K562 (cell line): ENCODE data around the gene ZNF529. TPM values are rescaled to one million over a fixed set of nuclear protein-coding genes. Genes with fewer than 3 reads are reported as not detected.

ENCODE experiments used
- GMEB1 ChIP-seq: fragments of 250-450 bp; sonication (Bioruptor Pico); IDR thresholded peaks from 2 replicates; pipeline ENCODE4 v1.4.0; 2020; ENCODE audit warnings: mild to moderate bottlenecking
- MEF2D ChIP-seq: conservative IDR thresholded peaks from 2 replicates; pipeline ENCODE4 v1.6.1; 2016; ENCODE audit warnings: low read depth, missing genetic modification characterization, missing compliant biosample characterization
- MGA ChIP-seq: fragments of 450-650 bp; IDR thresholded peaks from 2 replicates; pipeline ENCODE4 v1.6.1; 2016; ENCODE audit warnings: mild to moderate bottlenecking, moderate library complexity
- NFIC ChIP-seq: fragments of 450-650 bp; IDR thresholded peaks from 2 replicates; pipeline ENCODE4 v1.6.1; 2017; ENCODE audit warnings: mild to moderate bottlenecking, inconsistent platforms
- NR2C1 ChIP-seq, 2 experiments: fragments of 450-650 bp; IDR thresholded peaks; 2 replicates each; pipeline ENCODE4 v1.6.1; 2017; ENCODE audit warnings: mild to moderate bottlenecking in 2 of 2, antibody characterized with exemption in 1 of 2, inconsistent platforms in 1 of 2, missing compliant biosample characterization in 1 of 2, missing genetic modification characterization in 1 of 2
- NRF1 ChIP-seq, 2 experiments: fragments of 450-650 bp; IDR thresholded peaks in 1 of 2; conservative IDR thresholded peaks in 1 of 2; 2 replicates each; pipeline ENCODE4 v1.6.1; 2014; ENCODE audit warnings: mild to moderate bottlenecking in 2 of 2
- SUPT5H ChIP-seq: fragments of 450-650 bp; IDR thresholded peaks from 2 replicates; pipeline ENCODE4 v1.6.1; 2016
- VEZF1 ChIP-seq: fragments of 200-800 bp; sonication (Bioruptor generic); IDR thresholded peaks from 2 replicates; pipeline ENCODE4 v1.6.1; 2017; ENCODE audit warnings: missing genetic modification characterization, missing compliant biosample characterization
- ZBTB43 ChIP-seq: sonication (generic); formaldehyde crosslinking; IDR thresholded peaks from 2 replicates; pipeline ENCODE4 v1.8.0; 2023; ENCODE audit warnings: mild to moderate bottlenecking, missing genetic modification reagents
- ZNF408 ChIP-seq: fragments of 250-450 bp; sonication (Bioruptor Pico); IDR thresholded peaks from 2 replicates; pipeline ENCODE4 v1.4.0; 2020; ENCODE audit warnings: low read depth, mild to moderate bottlenecking, moderate library complexity
- polyA plus RNA-seq, 8 experiments: library from polyadenylated mRNA; depleted of rRNA in 4 of 8; stranded (reverse) in 5 of 8; unstranded in 3 of 8; fragments of >200 nt; fragmentation: Nextera tagmentation in 2 of 8; fragmentation: Illumina TruSeq in 1 of 8; extraction: Ambion mirVana in 2 of 8; extraction: Trizol in 1 of 8; gene quantifications; 2 replicates each; pipeline versions ENCODE4 v1.2.1 to v1.2.3, GENCODE V29; 2011 to 2014; ENCODE audit warnings: inconsistent platforms in 1 of 8, missing spikeins in 1 of 8
- total RNA-seq, 7 experiments: library from RNA; depleted of rRNA in 6 of 7; stranded (reverse); fragments of >200 nt in 6 of 7; fragmentation: Illumina TruSeq in 2 of 7; extraction: Trizol in 2 of 7; gene quantifications; 2 replicates each; pipeline versions ENCODE4 v1.2.1 to v1.2.3, GENCODE V29; 2011 to 2021; ENCODE audit warnings: low replicate concordance in 1 of 7

The ZNF529 gene
- total and polyA plus RNA-seq, 9 of the 15 experiments (the other 6 are each of a cell fraction or from before 2014, with no cell fraction given): 2.4 to 12.6 (median 6.3) TPM

- peak; percentile 39; the same call in 1 of the 2 replicates for TF ChIP-seq GMEB1 (CRISPR knock-in tag)
- TF ChIP-seq NFIC: peak; percentile 56; the same call in 1 of the 2 replicates
- TF ChIP-seq NR2C1 (IDR thresholded peaks at IDR 0.05): peak; percentile 100
- peak; percentile 100 for TF ChIP-seq NR2C1 (tag; IDR thresholded peaks at IDR 0.05)
- TF ChIP-seq SUPT5H: peak; percentile 97
- TF ChIP-seq MGA: peak; percentile 99
- TF ChIP-seq ZBTB43 (CRISPR knock-in tag): no peak
- 0 out of 2 replicates have a peak, but pooled peaks have one; percentile 13 for TF ChIP-seq MEF2D (tag)
- TF ChIP-seq NRF1 (conservative IDR thresholded peaks at IDR 0.05 in 1 of 2, IDR thresholded peaks at IDR 0.05 in 1 of 2): peak; percentile 68 to 74
- peak; percentile 64; the same call in 1 of the 2 replicates for TF ChIP-seq VEZF1
- TF ChIP-seq ZNF408 (CRISPR knock-in tag): no peak
Measured at GRCh38 chr19:36573020-36573894, at the start of gene ZNF529 (continued).
